ENCODE data around the gene SOX15. TPM values are rescaled to one million over a fixed set of nuclear protein-coding genes. Genes with fewer than 3 reads are reported as not detected.
A peak's percentile ranks its signal among the peaks of the same experiment; 100 is the strongest.

The SOX15 gene
- total and polyA plus RNA-seq, 2 of the 13 experiments (the other 11 are each of a cell fraction or from before 2014, with no cell fraction given) = 0.07 to 0.18 TPM

DNA sequence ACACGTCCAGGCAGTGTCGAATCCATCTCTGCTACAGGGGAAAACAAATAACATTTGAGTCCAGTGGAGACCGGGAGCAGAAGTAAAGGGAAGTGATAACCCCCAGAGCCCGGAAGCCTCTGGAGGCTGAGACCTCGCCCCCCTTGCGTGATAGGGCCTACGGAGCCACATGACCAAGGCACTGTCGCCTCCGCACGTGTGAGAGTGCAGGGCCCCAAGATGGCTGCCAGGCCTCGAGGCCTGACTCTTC is 17.6 kb downstream of the SOX15 start (continued):
- TF ChIP-seq ZNF207 (IDR thresholded peaks at IDR 0.05; ENCODE audit: borderline replicate concordance) (no peak), ZNF598 (CRISPR knock-in tag; IDR thresholded peaks at IDR 0.05; ENCODE audit: borderline replicate concordance) (peak; percentile 87; the same call in 1 of the 2 replicates), ZNF616 (CRISPR knock-in tag; IDR thresholded peaks at IDR 0.05; ENCODE audit: low read depth) (no peak), RFXAP (CRISPR knock-in tag; IDR thresholded peaks at IDR 0.05; ENCODE audit: borderline replicate concordance) (no peak; the same call in 1 of the 2 replicates), SIN3B (IDR thresholded peaks at IDR 0.05; ENCODE audit: low read length) (no peak), SRSF9 (IDR thresholded peaks at IDR 0.05; ENCODE audit: borderline replicate concordance, insufficient read depth, low read depth, low read length, poor library complexity, severe bottlenecking) (no peak), HIVEP1 (CRISPR knock-in tag; IDR thresholded peaks at IDR 0.05) (0 out of 2 replicates have a peak, but pooled peaks have one; percentile 38), TEAD3 (CRISPR knock-in tag; optimal IDR thresholded peaks at IDR 0.05; ENCODE audit: borderline replicate concordance) (peak; percentile 47), SCMH1 (CRISPR knock-in tag; IDR thresholded peaks at IDR 0.05; ENCODE audit: borderline replicate concordance) (no peak), ETV5 (CRISPR knock-in tag; IDR thresholded peaks at IDR 0.05; ENCODE audit: borderline replicate concordance) (peak; percentile 86), PLRG1 (conservative IDR thresholded peaks at IDR 0.05) (no peak), ZBTB21 (CRISPR knock-in tag; IDR thresholded peaks at IDR 0.05) (peak; percentile 82; the same call in 1 of the 2 replicates), ZNF674 (CRISPR knock-in tag; IDR thresholded peaks at IDR 0.05; ENCODE audit: low read depth) (no peak)
- TF ChIP-seq, protein P1, sequence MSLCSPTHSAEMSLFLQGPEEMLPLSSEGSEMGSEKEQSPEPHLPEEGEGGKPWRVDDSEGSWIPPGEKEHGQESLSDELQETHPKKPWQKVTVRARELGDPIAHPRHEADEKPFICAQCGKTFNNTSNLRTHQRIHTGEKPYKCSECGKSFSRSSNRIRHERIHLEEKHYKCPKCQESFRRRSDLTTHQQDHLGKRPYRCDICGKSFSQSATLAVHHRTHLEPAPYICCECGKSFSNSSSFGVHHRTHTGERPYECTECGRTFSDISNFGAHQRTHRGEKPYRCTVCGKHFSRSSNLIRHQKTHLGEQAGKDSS (CRISPR knock-in tag; IDR thresholded peaks at IDR 0.05; ENCODE audit: borderline replicate concordance, low read depth) = 0 out of 2 replicates have a peak, but pooled peaks have one; percentile 44
- TF ChIP-seq, protein P2, sequence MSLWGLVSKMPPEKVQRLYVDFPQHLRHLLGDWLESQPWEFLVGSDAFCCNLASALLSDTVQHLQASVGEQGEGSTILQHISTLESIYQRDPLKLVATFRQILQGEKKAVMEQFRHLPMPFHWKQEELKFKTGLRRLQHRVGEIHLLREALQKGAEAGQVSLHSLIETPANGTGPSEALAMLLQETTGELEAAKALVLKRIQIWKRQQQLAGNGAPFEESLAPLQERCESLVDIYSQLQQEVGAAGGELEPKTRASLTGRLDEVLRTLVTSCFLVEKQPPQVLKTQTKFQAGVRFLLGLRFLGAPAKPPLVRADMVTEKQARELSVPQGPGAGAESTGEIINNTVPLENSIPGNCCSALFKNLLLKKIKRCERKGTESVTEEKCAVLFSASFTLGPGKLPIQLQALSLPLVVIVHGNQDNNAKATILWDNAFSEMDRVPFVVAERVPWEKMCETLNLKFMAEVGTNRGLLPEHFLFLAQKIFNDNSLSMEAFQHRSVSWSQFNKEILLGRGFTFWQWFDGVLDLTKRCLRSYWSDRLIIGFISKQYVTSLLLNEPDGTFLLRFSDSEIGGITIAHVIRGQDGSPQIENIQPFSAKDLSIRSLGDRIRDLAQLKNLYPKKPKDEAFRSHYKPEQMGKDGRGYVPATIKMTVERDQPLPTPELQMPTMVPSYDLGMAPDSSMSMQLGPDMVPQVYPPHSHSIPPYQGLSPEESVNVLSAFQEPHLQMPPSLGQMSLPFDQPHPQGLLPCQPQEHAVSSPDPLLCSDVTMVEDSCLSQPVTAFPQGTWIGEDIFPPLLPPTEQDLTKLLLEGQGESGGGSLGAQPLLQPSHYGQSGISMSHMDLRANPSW (CRISPR knock-in tag; IDR thresholded peaks at IDR 0.05; ENCODE audit: borderline replicate concordance) = no peak
- TF ChIP-seq, protein P3, sequence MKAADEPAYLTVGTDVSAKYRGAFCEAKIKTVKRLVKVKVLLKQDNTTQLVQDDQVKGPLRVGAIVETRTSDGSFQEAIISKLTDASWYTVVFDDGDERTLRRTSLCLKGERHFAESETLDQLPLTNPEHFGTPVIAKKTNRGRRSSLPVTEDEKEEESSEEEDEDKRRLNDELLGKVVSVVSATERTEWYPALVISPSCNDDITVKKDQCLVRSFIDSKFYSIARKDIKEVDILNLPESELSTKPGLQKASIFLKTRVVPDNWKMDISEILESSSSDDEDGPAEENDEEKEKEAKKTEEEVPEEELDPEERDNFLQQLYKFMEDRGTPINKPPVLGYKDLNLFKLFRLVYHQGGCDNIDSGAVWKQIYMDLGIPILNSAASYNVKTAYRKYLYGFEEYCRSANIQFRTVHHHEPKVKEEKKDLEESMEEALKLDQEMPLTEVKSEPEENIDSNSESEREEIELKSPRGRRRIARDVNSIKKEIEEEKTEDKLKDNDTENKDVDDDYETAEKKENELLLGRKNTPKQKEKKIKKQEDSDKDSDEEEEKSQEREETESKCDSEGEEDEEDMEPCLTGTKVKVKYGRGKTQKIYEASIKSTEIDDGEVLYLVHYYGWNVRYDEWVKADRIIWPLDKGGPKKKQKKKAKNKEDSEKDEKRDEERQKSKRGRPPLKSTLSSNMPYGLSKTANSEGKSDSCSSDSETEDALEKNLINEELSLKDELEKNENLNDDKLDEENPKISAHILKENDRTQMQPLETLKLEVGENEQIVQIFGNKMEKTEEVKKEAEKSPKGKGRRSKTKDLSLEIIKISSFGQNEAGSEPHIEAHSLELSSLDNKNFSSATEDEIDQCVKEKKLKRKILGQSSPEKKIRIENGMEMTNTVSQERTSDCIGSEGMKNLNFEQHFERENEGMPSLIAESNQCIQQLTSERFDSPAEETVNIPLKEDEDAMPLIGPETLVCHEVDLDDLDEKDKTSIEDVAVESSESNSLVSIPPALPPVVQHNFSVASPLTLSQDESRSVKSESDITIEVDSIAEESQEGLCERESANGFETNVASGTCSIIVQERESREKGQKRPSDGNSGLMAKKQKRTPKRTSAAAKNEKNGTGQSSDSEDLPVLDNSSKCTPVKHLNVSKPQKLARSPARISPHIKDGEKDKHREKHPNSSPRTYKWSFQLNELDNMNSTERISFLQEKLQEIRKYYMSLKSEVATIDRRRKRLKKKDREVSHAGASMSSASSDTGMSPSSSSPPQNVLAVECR (CRISPR knock-in tag; IDR thresholded peaks at IDR 0.05; ENCODE audit: borderline replicate concordance) = peak; percentile 92; the same call in 1 of the 2 replicates
- TF ChIP-seq, protein P4, sequence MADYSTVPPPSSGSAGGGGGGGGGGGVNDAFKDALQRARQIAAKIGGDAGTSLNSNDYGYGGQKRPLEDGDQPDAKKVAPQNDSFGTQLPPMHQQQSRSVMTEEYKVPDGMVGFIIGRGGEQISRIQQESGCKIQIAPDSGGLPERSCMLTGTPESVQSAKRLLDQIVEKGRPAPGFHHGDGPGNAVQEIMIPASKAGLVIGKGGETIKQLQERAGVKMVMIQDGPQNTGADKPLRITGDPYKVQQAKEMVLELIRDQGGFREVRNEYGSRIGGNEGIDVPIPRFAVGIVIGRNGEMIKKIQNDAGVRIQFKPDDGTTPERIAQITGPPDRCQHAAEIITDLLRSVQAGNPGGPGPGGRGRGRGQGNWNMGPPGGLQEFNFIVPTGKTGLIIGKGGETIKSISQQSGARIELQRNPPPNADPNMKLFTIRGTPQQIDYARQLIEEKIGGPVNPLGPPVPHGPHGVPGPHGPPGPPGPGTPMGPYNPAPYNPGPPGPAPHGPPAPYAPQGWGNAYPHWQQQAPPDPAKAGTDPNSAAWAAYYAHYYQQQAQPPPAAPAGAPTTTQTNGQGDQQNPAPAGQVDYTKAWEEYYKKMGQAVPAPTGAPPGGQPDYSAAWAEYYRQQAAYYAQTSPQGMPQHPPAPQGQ (CRISPR knock-in tag; IDR thresholded peaks at IDR 0.05; ENCODE audit: borderline replicate concordance) = no peak
- TF ChIP-seq, protein P5, sequence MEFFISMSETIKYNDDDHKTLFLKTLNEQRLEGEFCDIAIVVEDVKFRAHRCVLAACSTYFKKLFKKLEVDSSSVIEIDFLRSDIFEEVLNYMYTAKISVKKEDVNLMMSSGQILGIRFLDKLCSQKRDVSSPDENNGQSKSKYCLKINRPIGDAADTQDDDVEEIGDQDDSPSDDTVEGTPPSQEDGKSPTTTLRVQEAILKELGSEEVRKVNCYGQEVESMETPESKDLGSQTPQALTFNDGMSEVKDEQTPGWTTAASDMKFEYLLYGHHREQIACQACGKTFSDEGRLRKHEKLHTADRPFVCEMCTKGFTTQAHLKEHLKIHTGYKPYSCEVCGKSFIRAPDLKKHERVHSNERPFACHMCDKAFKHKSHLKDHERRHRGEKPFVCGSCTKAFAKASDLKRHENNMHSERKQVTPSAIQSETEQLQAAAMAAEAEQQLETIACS (CRISPR knock-in tag; IDR thresholded peaks at IDR 0.05) = no peak
- TF ChIP-seq, protein P6, sequence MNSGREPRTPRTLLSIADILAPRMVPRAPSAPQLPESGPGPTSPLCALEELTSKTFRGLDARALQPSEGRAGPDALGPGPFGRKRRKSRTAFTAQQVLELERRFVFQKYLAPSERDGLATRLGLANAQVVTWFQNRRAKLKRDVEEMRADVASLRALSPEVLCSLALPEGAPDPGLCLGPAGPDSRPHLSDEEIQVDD (CRISPR knock-in tag; IDR thresholded peaks at IDR 0.05; ENCODE audit: borderline replicate concordance) = no peak

All from HepG2 (cell line).